Gastroesophageal sphincter (tissue), 4 donors: Measurements from ENCODE around the gene THSD4. TPM values are rescaled to one million over a fixed set of nuclear protein-coding genes. Genes with fewer than 3 reads are reported as not detected.
"Not testable (repeated sequence)": the region's sequence is repeated elsewhere in the genome, so short reads cannot be mapped to it uniquely, and the experiment has no call there.

Source experiments
- ATAC-seq: fragments of 150-250 bp; one replicate; pipeline ENCODE4 v1.9.1; 2016; ENCODE audit warnings: mild to moderate bottlenecking, moderate library complexity
- H3K27ac ChIP-seq, 4 donors: fragments of 200-600 bp; sonication (generic) in 3 of 4; 1 replicate in 3 of 4; 2 replicates in 1 of 4; pipeline ENCODE4 v1.5.1; 2016 to 2019
- H3K27me3 ChIP-seq: fragments of 200-600 bp; sonication (generic); one replicate; pipeline ENCODE4 v1.5.1; 2019
- H3K36me3 ChIP-seq, 2 donors: fragments of 200-600 bp; sonication (generic); one replicate each; pipeline ENCODE4 v1.5.1; 2019; ENCODE audit warnings: control low read depth in 1 of 2
- H3K4me1 ChIP-seq, 3 donors: fragments of 200-600 bp; sonication (generic); 1 replicate in 2 of 3; 2 replicates in 1 of 3; pipeline ENCODE4 v1.5.1; 2016 to 2019; ENCODE audit warnings: control low read depth in 2 of 3
- H3K4me3 ChIP-seq, 2 donors: fragments of 200-600 bp; sonication (generic); one replicate each; pipeline ENCODE4 v1.5.1; 2019; ENCODE audit warnings: mild to moderate bottlenecking in 1 of 2, moderate library complexity in 1 of 2
- H3K9me3 ChIP-seq, 3 donors: fragments of 200-600 bp; sonication (generic); one replicate each; pipeline ENCODE4 v1.5.1; 2017 to 2019; ENCODE audit warnings: control low read depth in 2 of 3
- EP300 ChIP-seq: sonication (generic); formaldehyde crosslinking; IDR thresholded peaks from one replicate; pipeline ENCODE4 v1.6.1; 2017; ENCODE audit warnings: antibody characterized with exemption, mild to moderate bottlenecking
- POLR2A ChIP-seq, 2 donors: fragments of 450-650 bp; IDR thresholded peaks; one replicate each; pipeline ENCODE4 v1.6.1; 2017; ENCODE audit warnings: antibody characterized with exemption in 2 of 2, mild to moderate bottlenecking in 2 of 2, moderate library complexity in 1 of 2
- POLR2AphosphoS5 ChIP-seq: sonication (generic); formaldehyde crosslinking; IDR thresholded peaks from one replicate; pipeline ENCODE4 v1.6.1; 2017; ENCODE audit warnings: antibody characterized with exemption
- WGBS, 2 donors: methylation state at CpG; one replicate each; pipeline ENCODE4 v1.1.5; 2018; ENCODE audit warnings: low coverage in 1 of 2; 5-methylcytosine and 5-hydroxymethylcytosine counted together
- total RNA-seq, 4 donors: library from RNA; depleted of rRNA; stranded (reverse); fragments of >200 nt; gene quantifications; one replicate each; pipeline ENCODE4 v1.1.0, GENCODE V29; 2016
- TF ChIP-seq, protein P1 (sequence below), 4 experiments: fragments of 200-600 bp in 2 of 4; fragments of 450-650 bp in 2 of 4; sonication (generic) in 1 of 4; IDR thresholded peaks; one replicate each; pipeline ENCODE4 v1.5.1; 2017 to 2019; ENCODE audit warnings: antibody characterized with exemption in 4 of 4, mild to moderate bottlenecking in 2 of 4, moderate library complexity in 2 of 4

Gene THSD4
- total RNA-seq, 4 donors from 2014 or later = 4.6 to 28.5 (median 17.6) TPM

DNA sequence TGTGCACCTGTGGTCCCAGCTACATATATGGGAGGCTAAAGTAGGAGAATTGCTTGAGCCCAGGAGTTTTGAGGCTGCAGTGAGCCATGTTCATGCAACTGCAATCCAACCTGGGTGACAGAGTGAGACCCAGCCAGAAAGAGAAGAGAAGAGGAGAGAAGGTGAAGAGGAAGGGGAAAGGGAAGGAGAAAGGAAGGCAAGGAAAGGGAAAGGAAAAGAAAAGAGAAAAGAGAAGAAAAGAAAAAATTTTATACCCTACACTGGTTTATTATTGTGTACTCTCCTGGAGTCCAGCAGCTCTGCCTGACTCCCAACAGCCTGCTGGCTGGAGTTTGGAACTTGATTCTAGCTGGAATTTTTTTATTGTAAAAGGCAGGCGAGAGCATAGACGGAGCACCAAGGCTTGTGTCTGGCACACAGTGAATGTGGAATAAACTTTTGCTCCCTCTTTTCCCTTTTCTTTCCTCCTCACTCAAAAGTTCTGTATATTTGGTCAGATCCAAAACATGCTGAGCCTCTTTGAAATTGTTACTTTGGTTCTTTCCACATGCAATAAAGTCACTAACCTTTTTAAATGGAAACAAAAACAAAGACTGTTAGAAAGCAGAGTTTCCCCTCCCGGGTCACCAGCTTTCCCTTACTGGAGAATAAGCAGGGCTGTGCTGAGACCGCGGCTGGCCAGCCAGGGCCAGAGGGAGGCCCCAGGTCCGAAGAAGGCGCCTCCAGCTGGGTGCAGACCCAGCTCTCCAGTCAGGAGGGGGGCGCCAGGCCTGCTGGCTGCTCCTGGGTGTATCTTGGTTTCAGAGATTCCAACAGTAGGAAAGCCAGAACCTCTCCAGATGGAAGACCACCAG is 9.9 kb downstream of the THSD4 start:
- 9 to 23% methylated on average over 2 to 4 of the region's 8 CpGs for WGBS, 2 donors
- peaks cover 0 to 14% (median 0%) of the 10 kb centered on the region in 3 donors for H3K4me1 ChIP-seq

DNA sequence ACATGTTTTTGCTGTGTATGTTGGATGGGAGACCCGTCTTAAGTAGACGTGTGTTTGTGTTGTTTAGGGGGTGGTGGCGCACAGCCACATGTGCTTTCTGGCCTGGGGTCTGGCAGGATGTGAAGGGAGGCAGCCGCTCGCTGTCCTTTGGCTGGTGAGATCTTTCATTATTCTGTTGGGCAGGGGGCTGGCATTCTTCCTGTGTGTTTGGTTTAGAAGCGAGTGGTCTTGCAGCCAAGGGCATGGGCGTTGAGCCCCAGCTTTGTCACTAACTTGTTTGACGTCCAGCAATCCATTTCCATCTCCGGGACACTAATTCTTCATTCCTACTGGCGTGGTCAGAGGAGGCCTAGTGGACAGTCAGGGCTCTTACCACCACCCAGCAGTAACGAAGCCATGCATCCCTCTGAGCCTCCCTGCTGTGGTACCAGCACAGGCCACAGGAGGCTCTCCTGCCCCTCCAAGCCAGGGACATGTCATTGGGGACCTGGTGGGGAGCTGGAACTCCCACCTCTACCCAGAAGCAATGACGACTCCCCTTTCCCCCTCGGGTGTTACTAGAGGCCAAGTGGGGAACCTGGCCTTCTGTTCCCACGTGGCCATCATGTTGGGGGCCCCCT is 10.7 kb downstream of the THSD4 start:
- no peak for ATAC-seq
- Histone ChIP-seq H3K36me3 (no peaks in the 10 kb centered on the region), H3K27ac (peak overlapping the region in 2 of 4 donors; percentile 48 to 64), H3K4me1 (peaks cover 0 to 14% (median 0%) of the 10 kb centered on the region in 3 donors), H3K27me3 (no peaks in the 10 kb centered on the region), H3K4me3 (no peak overlapping the region), H3K9me3 (no peaks in the 10 kb centered on the region)
- WGBS, 2 donors = 100% methylated on average over 2 of the region's 14 CpGs; no CpG with 5 or more reads in 1 of the 2 donors
- TF ChIP-seq POLR2AphosphoS5 = no peak
- TF ChIP-seq EP300 = no peak
- TF ChIP-seq POLR2A (IDR thresholded peaks at IDR 0.05) = no peak
- TF ChIP-seq, protein P1, sequence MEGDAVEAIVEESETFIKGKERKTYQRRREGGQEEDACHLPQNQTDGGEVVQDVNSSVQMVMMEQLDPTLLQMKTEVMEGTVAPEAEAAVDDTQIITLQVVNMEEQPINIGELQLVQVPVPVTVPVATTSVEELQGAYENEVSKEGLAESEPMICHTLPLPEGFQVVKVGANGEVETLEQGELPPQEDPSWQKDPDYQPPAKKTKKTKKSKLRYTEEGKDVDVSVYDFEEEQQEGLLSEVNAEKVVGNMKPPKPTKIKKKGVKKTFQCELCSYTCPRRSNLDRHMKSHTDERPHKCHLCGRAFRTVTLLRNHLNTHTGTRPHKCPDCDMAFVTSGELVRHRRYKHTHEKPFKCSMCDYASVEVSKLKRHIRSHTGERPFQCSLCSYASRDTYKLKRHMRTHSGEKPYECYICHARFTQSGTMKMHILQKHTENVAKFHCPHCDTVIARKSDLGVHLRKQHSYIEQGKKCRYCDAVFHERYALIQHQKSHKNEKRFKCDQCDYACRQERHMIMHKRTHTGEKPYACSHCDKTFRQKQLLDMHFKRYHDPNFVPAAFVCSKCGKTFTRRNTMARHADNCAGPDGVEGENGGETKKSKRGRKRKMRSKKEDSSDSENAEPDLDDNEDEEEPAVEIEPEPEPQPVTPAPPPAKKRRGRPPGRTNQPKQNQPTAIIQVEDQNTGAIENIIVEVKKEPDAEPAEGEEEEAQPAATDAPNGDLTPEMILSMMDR (IDR thresholded peaks at IDR 0.05) = no peak

More for the DNA sequence above, 9.9 kb downstream of the THSD4 start:
- TF ChIP-seq POLR2AphosphoS5 (no peak), EP300 (no peak), POLR2A (IDR thresholded peaks at IDR 0.05) (no peak)
- TF ChIP-seq, protein P1 (IDR thresholded peaks at IDR 0.05) = peak in 1 of 4 experiments; percentile 5
- Histone ChIP-seq H3K27me3 (no peaks in the 10 kb centered on the region), H3K4me3 (no peak overlapping the region), H3K9me3 (no peaks in the 10 kb centered on the region), H3K36me3 (no peaks in the 10 kb centered on the region), H3K27ac (peak overlapping the region in 2 of 4 donors; percentile 48 to 64)
- peak; percentile 46 for ATAC-seq

DNA sequence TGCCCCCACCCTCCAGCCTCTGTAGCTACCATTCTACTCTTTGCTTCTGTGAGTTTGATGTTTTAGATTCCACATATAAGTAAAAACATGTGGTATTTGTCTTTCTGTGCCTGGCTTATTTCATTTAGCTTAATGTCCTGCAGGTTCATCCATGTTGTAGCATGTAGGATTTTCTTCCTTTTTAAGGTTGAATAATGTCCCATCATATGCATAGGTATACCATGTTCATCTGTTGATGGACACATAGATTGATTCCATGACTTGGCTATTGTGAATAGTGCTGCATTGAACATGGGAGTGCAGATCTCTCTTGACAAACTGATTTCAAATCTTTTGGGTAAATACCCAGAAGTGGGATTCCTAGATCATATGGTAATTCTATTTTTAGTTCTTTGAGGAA is 11.8 kb downstream of the THSD4 start:
- H3K36me3 ChIP-seq = no peaks in the 10 kb centered on the region
- H3K27ac ChIP-seq = no peak overlapping the region
- H3K4me3 ChIP-seq = no peak overlapping the region
- no peaks in the 10 kb centered on the region for H3K9me3 ChIP-seq
- peaks cover 0 to 14% (median 0%) of the 10 kb centered on the region in 3 donors for H3K4me1 ChIP-seq
- no peak for ATAC-seq
- H3K27me3 ChIP-seq = no peaks in the 10 kb centered on the region
- no peak for TF ChIP-seq POLR2A (IDR thresholded peaks at IDR 0.05)
- TF ChIP-seq POLR2AphosphoS5 = no peak
- TF ChIP-seq, protein P1 (IDR thresholded peaks at IDR 0.05) = no peak
- TF ChIP-seq EP300 = no peak

DNA sequence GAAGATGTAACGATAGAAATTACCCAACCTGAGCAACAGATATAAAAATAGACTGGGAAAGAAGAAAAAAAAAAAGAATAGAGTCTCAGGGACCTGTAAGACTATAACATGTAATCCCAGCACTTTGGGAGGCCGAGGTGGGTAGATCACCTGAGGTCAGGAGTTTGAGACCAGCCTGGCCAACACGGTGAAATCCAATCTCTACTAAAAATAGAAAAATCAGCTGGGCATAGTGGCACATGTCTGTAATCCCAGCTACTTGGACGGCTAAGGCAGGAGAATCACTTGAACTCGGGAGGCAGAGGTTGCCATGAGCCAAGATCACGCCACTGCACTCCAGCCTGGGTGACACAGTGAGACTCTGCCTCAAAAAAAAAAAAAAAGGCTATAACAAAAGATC is 12.9 kb downstream of the THSD4 start:
- WGBS, 2 donors = 76 to 84% methylated on average over 3 to 5 of the region's 6 CpGs
- not testable (repeated sequence) for H3K27ac ChIP-seq, H3K27me3 ChIP-seq, ATAC-seq, H3K36me3 ChIP-seq, H3K9me3 ChIP-seq, H3K4me3 ChIP-seq
- H3K4me1 ChIP-seq = peaks cover 0 to 14% (median 0%) of the 10 kb centered on the region in 3 donors

- H3K4me1 ChIP-seq = peaks cover 0 to 20% (median 0%) of the 10 kb centered on the region in 3 donors
- WGBS, 2 donors = 91 to 92% methylated on average over 4 to 6 of the region's 6 CpGs
- H3K27me3 ChIP-seq = no peaks in the 10 kb centered on the region
- no peak for TF ChIP-seq EP300
- no peak for TF ChIP-seq POLR2A (IDR thresholded peaks at IDR 0.05)
- TF ChIP-seq, protein P1 (IDR thresholded peaks at IDR 0.05) = no peak
- TF ChIP-seq POLR2AphosphoS5 = no peak
- H3K9me3 ChIP-seq = no peaks in the 10 kb centered on the region
- no peak overlapping the region for H3K4me3 ChIP-seq
- H3K36me3 ChIP-seq = no peaks in the 10 kb centered on the region
- no peak overlapping the region for H3K27ac ChIP-seq
- ATAC-seq = no peak
Measured at GRCh38 chr15:71128939-71129562, 13.8 kb downstream of the THSD4 start.
